HEK293 (cell line): ENCODE data around the gene ZCCHC24.

Experiments used
- ZNF2 ChIP-seq: fragments of 450-650 bp; formaldehyde crosslinking; IDR thresholded peaks from 2 replicates; pipeline ENCODE4 v1.5.1; 2016; ENCODE audit warnings: missing biosample characterization, missing genetic modification characterization
- TF ChIP-seq, protein P1 (sequence below): fragments of 450-650 bp; formaldehyde crosslinking; IDR thresholded peaks from 2 replicates; pipeline ENCODE4 v1.5.1; 2016; ENCODE audit warnings: missing biosample characterization, missing genetic modification characterization
- TF ChIP-seq, protein P2 (sequence below): fragments of 450-650 bp; formaldehyde crosslinking; IDR thresholded peaks from 2 replicates; pipeline ENCODE4 v1.5.1; 2016; ENCODE audit warnings: missing biosample characterization, missing genetic modification characterization

GRCh38 chr10:79394664-79395063 is 50.8 kb downstream of the ZCCHC24 start:
- TF ChIP-seq, protein P1, sequence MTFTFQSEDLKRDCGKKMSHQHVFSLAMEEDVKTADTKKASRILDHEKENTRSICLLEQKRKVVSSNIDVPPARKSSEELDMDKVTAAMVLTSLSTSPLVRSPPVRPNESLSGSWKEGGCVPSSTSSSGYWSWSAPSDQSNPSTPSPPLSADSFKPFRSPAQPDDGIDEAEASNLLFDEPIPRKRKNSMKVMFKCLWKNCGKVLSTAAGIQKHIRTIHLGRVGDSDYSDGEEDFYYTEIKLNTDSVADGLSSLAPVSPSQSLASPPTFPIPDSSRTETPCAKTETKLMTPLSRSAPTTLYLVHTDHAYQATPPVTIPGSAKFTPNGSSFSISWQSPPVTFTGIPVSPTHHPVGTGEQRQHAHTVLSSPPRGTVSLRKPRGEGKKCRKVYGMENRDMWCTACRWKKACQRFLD (tag by site-specific recombination): no peak
- TF ChIP-seq ZNF2: no peak
- TF ChIP-seq, protein P2, sequence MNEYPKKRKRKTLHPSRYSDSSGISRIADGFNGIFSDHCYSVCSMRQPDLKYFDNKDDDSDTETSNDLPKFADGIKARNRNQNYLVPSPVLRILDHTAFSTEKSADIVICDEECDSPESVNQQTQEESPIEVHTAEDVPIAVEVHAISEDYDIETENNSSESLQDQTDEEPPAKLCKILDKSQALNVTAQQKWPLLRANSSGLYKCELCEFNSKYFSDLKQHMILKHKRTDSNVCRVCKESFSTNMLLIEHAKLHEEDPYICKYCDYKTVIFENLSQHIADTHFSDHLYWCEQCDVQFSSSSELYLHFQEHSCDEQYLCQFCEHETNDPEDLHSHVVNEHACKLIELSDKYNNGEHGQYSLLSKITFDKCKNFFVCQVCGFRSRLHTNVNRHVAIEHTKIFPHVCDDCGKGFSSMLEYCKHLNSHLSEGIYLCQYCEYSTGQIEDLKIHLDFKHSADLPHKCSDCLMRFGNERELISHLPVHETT (tag by site-specific recombination): no peak
